ENCODE measurements around the gene MACROD1. TPM values are rescaled to one million over a fixed set of nuclear protein-coding genes. Genes with fewer than 3 reads are reported as not detected.

The MACROD1 gene
- total and polyA plus RNA-seq, 12 donors: 5.5 to 62.9 (median 26.8) TPM

GRCh38 chr11:64100782-64101353 is 65.0 kb downstream of the MACROD1 start:
- Histone ChIP-seq H3K4me1 (replicated peaks in 1 of 2) (no peaks in the 10 kb centered on the region), H3K36me3 (replicated peaks in 1 of 2) (no peaks in the 10 kb centered on the region), H3K9me3 (replicated peaks in 1 of 3) (no peaks in the 10 kb centered on the region), H3K4me3 (no peak overlapping the region), H3K27me3 (no peaks in the 10 kb centered on the region), H3K27ac (peak overlapping the region in 1 of 5 donors; percentile 22)
- DNase-seq: no peak
- TF ChIP-seq, protein P1, sequence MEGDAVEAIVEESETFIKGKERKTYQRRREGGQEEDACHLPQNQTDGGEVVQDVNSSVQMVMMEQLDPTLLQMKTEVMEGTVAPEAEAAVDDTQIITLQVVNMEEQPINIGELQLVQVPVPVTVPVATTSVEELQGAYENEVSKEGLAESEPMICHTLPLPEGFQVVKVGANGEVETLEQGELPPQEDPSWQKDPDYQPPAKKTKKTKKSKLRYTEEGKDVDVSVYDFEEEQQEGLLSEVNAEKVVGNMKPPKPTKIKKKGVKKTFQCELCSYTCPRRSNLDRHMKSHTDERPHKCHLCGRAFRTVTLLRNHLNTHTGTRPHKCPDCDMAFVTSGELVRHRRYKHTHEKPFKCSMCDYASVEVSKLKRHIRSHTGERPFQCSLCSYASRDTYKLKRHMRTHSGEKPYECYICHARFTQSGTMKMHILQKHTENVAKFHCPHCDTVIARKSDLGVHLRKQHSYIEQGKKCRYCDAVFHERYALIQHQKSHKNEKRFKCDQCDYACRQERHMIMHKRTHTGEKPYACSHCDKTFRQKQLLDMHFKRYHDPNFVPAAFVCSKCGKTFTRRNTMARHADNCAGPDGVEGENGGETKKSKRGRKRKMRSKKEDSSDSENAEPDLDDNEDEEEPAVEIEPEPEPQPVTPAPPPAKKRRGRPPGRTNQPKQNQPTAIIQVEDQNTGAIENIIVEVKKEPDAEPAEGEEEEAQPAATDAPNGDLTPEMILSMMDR (IDR thresholded peaks at IDR 0.05): no peak
- no peak for TF ChIP-seq POLR2A (IDR thresholded peaks at IDR 0.05)
- WGBS, 4 donors: 83 to 94% (median 90%) methylated on average over 6 to 7 of the region's 7 CpGs
- intact Hi-C loops (cut with DNase I): no loop called here

GRCh38 chr11:64100360-64100759 is 65.6 kb downstream of the MACROD1 start:
- intact Hi-C loops (cut with DNase I): no loop called here
- no peak for DNase-seq
- TF ChIP-seq, protein P1 (IDR thresholded peaks at IDR 0.05): peak in 1 of 6 experiments; percentile 5
- no peak for TF ChIP-seq POLR2A (IDR thresholded peaks at IDR 0.05)
- Histone ChIP-seq H3K4me3 (no peak overlapping the region), H3K27ac (peak overlapping the region in 1 of 5 donors; percentile 22), H3K4me1 (replicated peaks in 1 of 2) (no peaks in the 10 kb centered on the region), H3K9me3 (replicated peaks in 1 of 3) (no peaks in the 10 kb centered on the region), H3K36me3 (replicated peaks in 1 of 2) (no peaks in the 10 kb centered on the region), H3K27me3 (no peaks in the 10 kb centered on the region)
- 82 to 89% (median 87%) methylated on average over 7 to 8 of the region's 8 CpGs for WGBS, 4 donors

- peaks cover 0 to 6% of the 10 kb centered on the region in 2 donors for H3K4me1 ChIP-seq (replicated peaks in 1 of 2)
- H3K9me3 ChIP-seq (replicated peaks in 1 of 3): no peaks in the 10 kb centered on the region
- DNase-seq: no peak
- no peak overlapping the region for H3K4me3 ChIP-seq
- H3K27me3 ChIP-seq: no peaks in the 10 kb centered on the region
- TF ChIP-seq POLR2A (IDR thresholded peaks at IDR 0.05): no peak
- TF ChIP-seq, protein P1 (IDR thresholded peaks at IDR 0.05): no peak
- H3K27ac ChIP-seq: no peak overlapping the region
- 69 to 99% (median 84%) methylated on average over 4 of the region's 4 CpGs for WGBS, 4 donors
- no peaks in the 10 kb centered on the region for H3K36me3 ChIP-seq (replicated peaks in 1 of 2)
- intact Hi-C loops (cut with DNase I): no loop called here
These were observed 66.5 kb downstream of the MACROD1 start for GRCh38 chr11:64099436-64099835.

- no peaks in the 10 kb centered on the region for H3K27me3 ChIP-seq
- intact Hi-C loops (cut with DNase I): no loop called here
- no peak for DNase-seq
- peaks cover 8 to 17% of the 10 kb centered on the region in 2 donors for H3K4me1 ChIP-seq (replicated peaks in 1 of 2)
- H3K36me3 ChIP-seq (replicated peaks in 1 of 2): no peaks in the 10 kb centered on the region
- TF ChIP-seq, protein P1 (IDR thresholded peaks at IDR 0.05): no peak
- TF ChIP-seq POLR2A (IDR thresholded peaks at IDR 0.05): no peak
- WGBS, 4 donors: 71 to 92% (median 86%) methylated on average over 6 of the region's 6 CpGs
- no peaks in the 10 kb centered on the region for H3K9me3 ChIP-seq (replicated peaks in 1 of 3)
- H3K27ac ChIP-seq: peak overlapping the region in 1 of 5 donors; percentile 49
- H3K4me3 ChIP-seq: no peak overlapping the region
These were observed 67.5 kb downstream of the MACROD1 start for GRCh38 chr11:64098318-64098831.

Data from adrenal gland (tissue), 12 donors.